ENCODE results near the gene NEU2. TPM values are rescaled to one million over a fixed set of nuclear protein-coding genes. Genes with fewer than 3 reads are reported as not detected.

Gene NEU2
- total RNA-seq, 1 donor from 2014 or later = not detected

DNA sequence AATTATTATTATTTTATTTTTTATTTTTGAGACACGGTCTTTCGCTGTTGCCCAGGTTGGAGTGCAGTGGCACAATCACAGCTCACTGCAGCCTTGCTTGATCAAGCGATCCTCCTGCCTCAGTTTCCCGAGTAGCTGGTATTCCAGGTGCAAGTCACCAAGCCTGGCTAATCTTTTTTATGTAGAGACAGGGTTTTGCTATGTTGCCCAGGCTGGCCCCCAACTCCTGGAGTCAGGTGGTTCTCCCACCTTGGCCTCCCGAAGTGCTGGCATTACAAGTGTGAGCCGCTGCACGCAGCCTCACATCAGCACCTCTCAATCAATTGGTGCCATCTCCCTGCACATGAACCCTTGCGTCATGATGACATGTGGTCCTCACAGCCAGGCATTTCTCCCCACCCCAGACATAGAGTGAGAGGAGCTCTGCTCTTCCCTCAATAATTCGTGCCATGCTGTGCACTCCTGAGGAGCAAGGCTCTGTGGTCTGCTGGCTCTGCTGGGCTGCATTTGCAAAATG lies 33.5 kb downstream of the NEU2 start:
- TF ChIP-seq, protein P1, sequence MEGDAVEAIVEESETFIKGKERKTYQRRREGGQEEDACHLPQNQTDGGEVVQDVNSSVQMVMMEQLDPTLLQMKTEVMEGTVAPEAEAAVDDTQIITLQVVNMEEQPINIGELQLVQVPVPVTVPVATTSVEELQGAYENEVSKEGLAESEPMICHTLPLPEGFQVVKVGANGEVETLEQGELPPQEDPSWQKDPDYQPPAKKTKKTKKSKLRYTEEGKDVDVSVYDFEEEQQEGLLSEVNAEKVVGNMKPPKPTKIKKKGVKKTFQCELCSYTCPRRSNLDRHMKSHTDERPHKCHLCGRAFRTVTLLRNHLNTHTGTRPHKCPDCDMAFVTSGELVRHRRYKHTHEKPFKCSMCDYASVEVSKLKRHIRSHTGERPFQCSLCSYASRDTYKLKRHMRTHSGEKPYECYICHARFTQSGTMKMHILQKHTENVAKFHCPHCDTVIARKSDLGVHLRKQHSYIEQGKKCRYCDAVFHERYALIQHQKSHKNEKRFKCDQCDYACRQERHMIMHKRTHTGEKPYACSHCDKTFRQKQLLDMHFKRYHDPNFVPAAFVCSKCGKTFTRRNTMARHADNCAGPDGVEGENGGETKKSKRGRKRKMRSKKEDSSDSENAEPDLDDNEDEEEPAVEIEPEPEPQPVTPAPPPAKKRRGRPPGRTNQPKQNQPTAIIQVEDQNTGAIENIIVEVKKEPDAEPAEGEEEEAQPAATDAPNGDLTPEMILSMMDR (conservative IDR thresholded peaks at IDR 0.05; ENCODE audit: low read depth, low read length) = no peak
- no peak overlapping the region for H3K4me3 ChIP-seq (ENCODE audit: low read depth, low read length)
- DNase-seq (ENCODE audit: low read depth) = no peak

DNA sequence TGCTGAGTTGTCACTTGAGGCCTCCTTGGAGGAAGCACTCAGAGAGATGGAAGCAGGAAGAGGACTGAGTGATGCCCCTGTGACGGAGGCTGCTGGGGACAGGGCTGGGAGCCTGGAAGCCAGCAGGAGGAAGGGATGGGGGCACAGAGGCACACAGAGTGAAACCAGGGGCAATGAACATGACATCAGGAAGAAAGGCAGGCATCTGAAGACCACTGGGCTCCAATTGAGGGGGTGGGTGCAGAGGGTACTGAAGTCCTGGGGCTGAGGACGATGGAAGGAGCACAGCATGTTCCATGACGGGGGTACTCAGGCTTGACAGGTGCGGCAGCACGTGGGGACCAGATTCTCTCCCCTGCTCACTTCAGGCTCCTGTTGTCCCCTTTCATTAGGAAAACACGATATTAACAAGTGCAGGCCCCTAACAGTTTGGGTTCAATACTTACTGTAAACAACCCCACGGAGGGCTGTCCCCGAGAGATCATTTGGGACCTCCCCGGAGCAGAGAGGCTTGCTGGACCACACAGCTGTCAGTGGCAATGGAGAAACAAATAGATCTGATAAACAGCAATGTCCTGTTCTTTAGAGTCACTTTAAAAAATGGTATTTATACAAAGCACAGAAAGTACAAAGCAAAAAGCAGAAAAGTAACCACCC lies 36.4 kb downstream of the NEU2 start:
- DNase-seq (ENCODE audit: low read depth) = no peak
- H3K4me3 ChIP-seq (ENCODE audit: low read depth, low read length) = no peak overlapping the region
- TF ChIP-seq, protein P1 (conservative IDR thresholded peaks at IDR 0.05; ENCODE audit: low read depth, low read length) = no peak

DNA sequence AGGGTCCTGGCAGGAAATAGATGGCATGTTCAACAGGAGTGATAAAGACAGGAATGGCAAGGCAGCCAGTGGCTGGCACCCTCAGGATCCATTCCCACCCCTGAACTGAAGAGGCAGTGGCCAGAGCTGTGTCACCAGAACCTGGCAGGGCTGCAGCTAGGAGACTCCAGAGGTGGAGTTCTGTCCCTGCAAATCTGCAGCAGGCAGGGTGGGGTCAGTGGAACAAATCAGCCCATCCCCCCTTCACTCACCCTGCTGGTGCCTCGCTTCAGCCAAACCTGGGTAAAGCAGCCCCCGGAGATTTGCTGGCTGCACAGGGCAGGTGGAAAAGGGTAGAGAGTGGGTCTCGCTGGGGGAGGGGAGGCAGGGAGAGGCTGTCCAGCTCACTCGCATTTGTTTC lies 40.4 kb downstream of the NEU2 start:
- TF ChIP-seq, protein P1 (conservative IDR thresholded peaks at IDR 0.05; ENCODE audit: low read depth, low read length) = no peak
- no peak overlapping the region for H3K4me3 ChIP-seq (ENCODE audit: low read depth, low read length)
- no peak for DNase-seq (ENCODE audit: low read depth)

DNA sequence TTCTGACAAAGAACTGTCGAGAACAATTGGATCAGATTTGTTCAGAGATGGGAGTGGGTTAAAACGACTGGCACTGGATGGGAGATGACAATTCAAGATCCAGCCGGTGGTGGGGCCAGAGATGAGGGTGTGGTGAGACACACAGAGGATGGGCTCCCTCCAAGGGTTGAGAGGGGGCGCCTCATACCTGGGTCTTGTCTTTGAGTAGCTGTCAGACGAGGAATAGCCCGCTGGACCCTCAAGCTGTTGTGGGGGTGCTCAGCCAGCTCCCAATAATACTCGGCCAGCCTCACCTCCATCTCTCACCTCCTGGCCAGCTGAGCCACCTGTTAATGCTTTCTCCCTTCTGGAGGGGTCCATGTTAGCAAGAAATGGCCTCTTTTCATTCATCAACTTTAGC lies 41.6 kb downstream of the NEU2 start:
- TF ChIP-seq, protein P1 (conservative IDR thresholded peaks at IDR 0.05; ENCODE audit: low read depth, low read length) = no peak
- no peak for DNase-seq (ENCODE audit: low read depth)

DNA sequence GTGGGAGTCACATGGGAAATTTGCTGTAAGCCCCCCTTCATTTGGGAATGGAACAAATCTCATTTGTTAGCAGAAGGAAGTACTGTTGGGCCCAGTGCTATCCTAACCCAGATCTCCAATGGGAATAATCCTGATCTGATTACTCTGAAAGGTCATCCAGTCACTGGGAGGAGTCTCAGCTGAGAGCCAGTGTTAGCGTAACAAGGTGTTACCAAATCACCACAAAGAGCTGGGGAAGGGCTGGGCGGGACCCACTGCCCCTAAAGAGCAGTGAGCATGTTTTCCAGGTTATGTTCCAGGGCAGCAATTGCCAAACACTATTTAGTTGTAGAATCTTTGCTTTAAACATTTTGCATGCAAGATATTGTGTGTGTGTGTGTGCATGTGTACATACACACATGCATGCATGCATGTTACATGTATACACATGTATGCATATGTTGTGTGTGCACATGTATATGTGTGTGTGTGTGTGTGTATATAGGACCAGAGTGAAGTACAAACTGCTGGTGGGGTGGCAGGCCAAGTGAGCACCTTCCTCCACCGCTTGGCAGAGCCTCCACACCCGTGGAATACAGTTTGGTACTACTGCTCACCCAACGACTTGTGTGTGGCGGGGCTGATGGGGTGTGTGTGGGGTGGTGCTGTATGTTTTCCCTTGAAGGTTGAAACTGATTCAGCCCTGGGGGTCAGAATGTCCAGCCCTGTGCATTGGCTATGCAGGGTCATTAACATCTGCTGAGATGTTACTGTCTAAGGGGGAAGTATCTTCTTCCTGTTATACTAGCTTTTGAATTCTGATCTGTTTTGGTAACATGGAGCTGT lies 42.9 kb downstream of the NEU2 start:
- TF ChIP-seq, protein P1 (conservative IDR thresholded peaks at IDR 0.05; ENCODE audit: low read depth, low read length) = no peak
- no peak for DNase-seq (ENCODE audit: low read depth)
- H3K4me3 ChIP-seq (ENCODE audit: low read depth, low read length) = no peak overlapping the region

More for the DNA sequence above, 41.6 kb downstream of the NEU2 start:
- H3K4me3 ChIP-seq (ENCODE audit: low read depth, low read length) = no peak overlapping the region

DNA sequence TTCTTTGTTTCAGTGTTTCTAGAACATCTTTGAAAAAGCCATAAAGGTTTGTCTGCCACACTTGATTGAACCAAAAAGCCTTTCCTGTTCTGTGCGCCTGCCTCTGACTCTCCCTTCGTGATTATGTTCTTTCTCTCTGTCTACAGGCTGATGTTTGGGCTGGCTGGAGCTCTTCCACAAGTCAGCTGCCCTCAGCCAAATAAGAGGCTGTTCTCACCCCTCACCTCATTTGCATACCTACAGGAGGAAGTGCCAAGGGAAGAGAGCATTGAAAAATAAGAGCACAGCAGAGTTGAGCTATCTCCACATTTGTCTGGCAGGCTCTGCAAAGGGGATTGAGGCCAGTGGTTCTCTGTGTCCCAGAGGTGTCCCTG lies 43.5 kb downstream of the NEU2 start:
- no peak overlapping the region for H3K4me3 ChIP-seq (ENCODE audit: low read depth, low read length)
- TF ChIP-seq, protein P1 (conservative IDR thresholded peaks at IDR 0.05; ENCODE audit: low read depth, low read length) = no peak
- no peak for DNase-seq (ENCODE audit: low read depth)

Measured in epithelial cell of proximal tubule (primary cell).